ENCODE results near the gene THRA. TPM values are rescaled to one million over a fixed set of nuclear protein-coding genes. Genes with fewer than 3 reads are reported as not detected.

Gene THRA
- polyA plus RNA-seq, 1 of the 3 experiments (the other 2 are of a cell fraction), result 23.1 TPM

DNA sequence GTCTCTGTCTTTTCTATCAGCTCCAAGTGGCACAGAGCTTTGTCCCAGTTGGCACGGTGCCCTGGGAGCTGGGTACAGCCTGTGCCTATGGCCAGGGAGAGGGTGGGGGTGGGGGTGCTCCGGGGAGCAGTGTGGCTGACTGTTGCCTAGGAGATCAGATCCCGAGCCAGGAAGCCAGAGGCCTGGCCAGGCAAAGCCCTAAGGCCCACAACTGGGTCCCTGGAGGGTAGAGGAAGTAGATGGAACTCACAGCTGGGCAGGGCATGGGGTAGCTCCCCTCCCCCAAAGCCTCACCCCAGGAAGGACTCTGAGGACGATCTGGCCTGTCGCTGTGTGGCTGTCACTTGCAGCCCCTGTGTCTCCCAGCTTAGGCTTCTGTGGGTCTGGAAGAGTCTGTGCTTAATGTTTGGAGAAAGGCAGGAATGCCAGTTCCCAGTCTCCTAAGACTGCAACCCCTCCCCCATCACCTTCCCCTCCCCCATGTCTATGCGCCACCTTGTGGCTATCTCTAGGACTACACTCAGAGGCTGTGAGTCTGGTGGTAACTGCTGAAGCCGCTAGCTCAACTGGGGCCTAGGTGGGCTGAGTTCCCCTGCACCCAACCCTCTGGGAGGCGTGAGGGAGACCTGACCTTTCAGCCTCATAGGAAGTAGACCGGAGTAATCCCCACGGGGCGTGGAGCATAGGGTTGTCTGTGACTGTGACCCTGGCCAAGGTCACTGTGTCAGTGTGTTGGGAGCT is 12.6 kb downstream of the THRA start:
- Histone ChIP-seq H3K4me2 (peak overlapping the region; percentile 54; the same call in 1 of the 2 replicates), H3K79me2 (ENCODE audit: insufficient read depth) (peaks cover 11% of the 10 kb centered on the region; the same call in 1 of the 2 replicates), H3K27me3 (ENCODE audit: insufficient read depth) (no peaks in the 10 kb centered on the region), H4K20me1 (ENCODE audit: insufficient read depth) (0 out of 2 replicates have a peak, but pooled peaks cover 3% of the 10 kb centered on the region), H3K9ac (no peak overlapping the region), H3K27ac (ENCODE audit: low read depth in 2 of 2, low read length in 1 of 2) (peak overlapping the region; percentile 54 to 76; a peak in 3 of 4 replicates), H3F3A (replicated peaks; ENCODE audit: insufficient read depth) (peaks cover 10% of the 10 kb centered on the region), H2AFZ (ENCODE audit: low read depth) (no peak overlapping the region), H3K4me3 (ENCODE audit: low read depth in 2 of 2, low read length in 1 of 2) (no peak overlapping the region; a peak in 1 of 4 replicates), H3K36me3 (replicated peaks in 1 of 2; ENCODE audit: control insufficient read depth in 1 of 2, insufficient read depth in 2 of 2, low read length in 1 of 2) (peaks cover 0 to 8% of the 10 kb centered on the region in 2 experiments), H3K4me1 (ENCODE audit: control insufficient read depth in 1 of 2, insufficient read depth in 2 of 2, low read depth in 1 of 2, low read length in 1 of 2) (peaks cover 32 to 59% of the 10 kb centered on the region in 2 experiments; a peak in 3 of 4 replicates), H3K9me3 (no peaks in the 10 kb centered on the region), H3K9me2 (no peaks in the 10 kb centered on the region)
- peak; percentile 83 for DNase-seq
- TF ChIP-seq RAD21 (IDR thresholded peaks at IDR 0.05; ENCODE audit: low read length), result peak; percentile 69
- TF ChIP-seq, protein P1, sequence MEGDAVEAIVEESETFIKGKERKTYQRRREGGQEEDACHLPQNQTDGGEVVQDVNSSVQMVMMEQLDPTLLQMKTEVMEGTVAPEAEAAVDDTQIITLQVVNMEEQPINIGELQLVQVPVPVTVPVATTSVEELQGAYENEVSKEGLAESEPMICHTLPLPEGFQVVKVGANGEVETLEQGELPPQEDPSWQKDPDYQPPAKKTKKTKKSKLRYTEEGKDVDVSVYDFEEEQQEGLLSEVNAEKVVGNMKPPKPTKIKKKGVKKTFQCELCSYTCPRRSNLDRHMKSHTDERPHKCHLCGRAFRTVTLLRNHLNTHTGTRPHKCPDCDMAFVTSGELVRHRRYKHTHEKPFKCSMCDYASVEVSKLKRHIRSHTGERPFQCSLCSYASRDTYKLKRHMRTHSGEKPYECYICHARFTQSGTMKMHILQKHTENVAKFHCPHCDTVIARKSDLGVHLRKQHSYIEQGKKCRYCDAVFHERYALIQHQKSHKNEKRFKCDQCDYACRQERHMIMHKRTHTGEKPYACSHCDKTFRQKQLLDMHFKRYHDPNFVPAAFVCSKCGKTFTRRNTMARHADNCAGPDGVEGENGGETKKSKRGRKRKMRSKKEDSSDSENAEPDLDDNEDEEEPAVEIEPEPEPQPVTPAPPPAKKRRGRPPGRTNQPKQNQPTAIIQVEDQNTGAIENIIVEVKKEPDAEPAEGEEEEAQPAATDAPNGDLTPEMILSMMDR (IDR thresholded peaks at IDR 0.05), result peak; percentile 88
- TF ChIP-seq, protein P2, sequence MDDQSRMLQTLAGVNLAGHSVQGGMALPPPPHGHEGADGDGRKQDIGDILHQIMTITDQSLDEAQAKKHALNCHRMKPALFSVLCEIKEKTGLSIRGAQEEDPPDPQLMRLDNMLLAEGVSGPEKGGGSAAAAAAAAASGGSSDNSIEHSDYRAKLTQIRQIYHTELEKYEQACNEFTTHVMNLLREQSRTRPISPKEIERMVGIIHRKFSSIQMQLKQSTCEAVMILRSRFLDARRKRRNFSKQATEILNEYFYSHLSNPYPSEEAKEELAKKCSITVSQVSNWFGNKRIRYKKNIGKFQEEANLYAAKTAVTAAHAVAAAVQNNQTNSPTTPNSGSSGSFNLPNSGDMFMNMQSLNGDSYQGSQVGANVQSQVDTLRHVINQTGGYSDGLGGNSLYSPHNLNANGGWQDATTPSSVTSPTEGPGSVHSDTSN (IDR thresholded peaks at IDR 0.05), result no peak
- peak in 1 of 2 experiments; percentile 12; a peak in 1 of 4 replicates for TF ChIP-seq EP300 (IDR thresholded peaks at IDR 0.05; ENCODE audit: borderline replicate concordance in 1 of 2, low read depth in 1 of 2, low read length in 1 of 2)
- TF ChIP-seq FOXJ3 (CRISPR knock-in tag; IDR thresholded peaks at IDR 0.05), result no peak
- TF ChIP-seq NFIC (IDR thresholded peaks at IDR 0.05; ENCODE audit: borderline replicate concordance), result no peak
- TF ChIP-seq, protein P3, sequence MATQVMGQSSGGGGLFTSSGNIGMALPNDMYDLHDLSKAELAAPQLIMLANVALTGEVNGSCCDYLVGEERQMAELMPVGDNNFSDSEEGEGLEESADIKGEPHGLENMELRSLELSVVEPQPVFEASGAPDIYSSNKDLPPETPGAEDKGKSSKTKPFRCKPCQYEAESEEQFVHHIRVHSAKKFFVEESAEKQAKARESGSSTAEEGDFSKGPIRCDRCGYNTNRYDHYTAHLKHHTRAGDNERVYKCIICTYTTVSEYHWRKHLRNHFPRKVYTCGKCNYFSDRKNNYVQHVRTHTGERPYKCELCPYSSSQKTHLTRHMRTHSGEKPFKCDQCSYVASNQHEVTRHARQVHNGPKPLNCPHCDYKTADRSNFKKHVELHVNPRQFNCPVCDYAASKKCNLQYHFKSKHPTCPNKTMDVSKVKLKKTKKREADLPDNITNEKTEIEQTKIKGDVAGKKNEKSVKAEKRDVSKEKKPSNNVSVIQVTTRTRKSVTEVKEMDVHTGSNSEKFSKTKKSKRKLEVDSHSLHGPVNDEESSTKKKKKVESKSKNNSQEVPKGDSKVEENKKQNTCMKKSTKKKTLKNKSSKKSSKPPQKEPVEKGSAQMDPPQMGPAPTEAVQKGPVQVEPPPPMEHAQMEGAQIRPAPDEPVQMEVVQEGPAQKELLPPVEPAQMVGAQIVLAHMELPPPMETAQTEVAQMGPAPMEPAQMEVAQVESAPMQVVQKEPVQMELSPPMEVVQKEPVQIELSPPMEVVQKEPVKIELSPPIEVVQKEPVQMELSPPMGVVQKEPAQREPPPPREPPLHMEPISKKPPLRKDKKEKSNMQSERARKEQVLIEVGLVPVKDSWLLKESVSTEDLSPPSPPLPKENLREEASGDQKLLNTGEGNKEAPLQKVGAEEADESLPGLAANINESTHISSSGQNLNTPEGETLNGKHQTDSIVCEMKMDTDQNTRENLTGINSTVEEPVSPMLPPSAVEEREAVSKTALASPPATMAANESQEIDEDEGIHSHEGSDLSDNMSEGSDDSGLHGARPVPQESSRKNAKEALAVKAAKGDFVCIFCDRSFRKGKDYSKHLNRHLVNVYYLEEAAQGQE (IDR thresholded peaks at IDR 0.05; ENCODE audit: low read depth, low read length), result 0 out of 2 replicates have a peak, but pooled peaks have one; percentile 30
- TF ChIP-seq SMC3 (IDR thresholded peaks at IDR 0.05; ENCODE audit: low read depth, low read length), result peak; percentile 82
- peak; percentile 53; the same call in 1 of the 2 replicates for TF ChIP-seq TCF12 (IDR thresholded peaks at IDR 0.05)
- TF ChIP-seq CHD2 (IDR thresholded peaks at IDR 0.05; ENCODE audit: low read length, partially characterized antibody), result peak; percentile 98
- TF ChIP-seq RXRA (IDR thresholded peaks at IDR 0.05; ENCODE audit: borderline replicate concordance, low read depth), result peak; percentile 23; the same call in 1 of the 2 replicates
- WGBS (ENCODE audit: low lambda C conversion rate), result 21% methylated on average over 10 of the region's 11 CpGs
- ChIA-PET POLR2A (interaction anchor here (0.5 to 2.3 kb wide), 6 partner anchors 10 to 39 kb away, joined by 3 to 9 read pairs (median 5); partner anchors contain the start of gene THRA), CTCF (interaction anchor here (0.6 to 9.3 kb wide), 31 partner anchors 10 to 143 kb away, joined by 3 to 160 read pairs (median 9); partner anchors contain the start of genes CSF3, MED24, NR1D1 and THRA)

Measured in SK-N-SH (cell line).